Muscle layer of colon (tissue), 2 donors: ENCODE results near the gene RPS15.
"Not testable (repeated sequence)": the region's sequence is repeated elsewhere in the genome, so short reads cannot be mapped to it uniquely, and the experiment has no call there.

Experiments used
- H3K27ac ChIP-seq: one replicate; pipeline ENCODE4 v1.7.0; 2013; ENCODE audit warnings: low read depth, mild to moderate bottlenecking, low read length, moderate library complexity
- H3K27me3 ChIP-seq, 2 donors: one replicate each; pipeline ENCODE4 v1.7.0; 2013; ENCODE audit warnings: low read length in 2 of 2, mild to moderate bottlenecking in 2 of 2; ENCODE audit not compliant: insufficient read depth in 2 of 2, control insufficient read depth in 1 of 2
- H3K36me3 ChIP-seq: one replicate; pipeline ENCODE4 v1.7.0; 2013; ENCODE audit warnings: mild to moderate bottlenecking, low read length; ENCODE audit not compliant: insufficient read depth
- H3K4me1 ChIP-seq: one replicate; pipeline ENCODE4 v1.7.0; 2013; ENCODE audit warnings: mild to moderate bottlenecking, low read length; ENCODE audit not compliant: insufficient read depth
- H3K4me3 ChIP-seq, 2 donors: one replicate each; pipeline ENCODE4 v1.7.0; 2013; ENCODE audit warnings: low read length in 2 of 2, low read depth in 1 of 2, mild to moderate bottlenecking in 1 of 2, moderate library complexity in 1 of 2
- H3K9ac ChIP-seq: one replicate; pipeline ENCODE4 v1.7.0; 2013; ENCODE audit warnings: low read length
- H3K9me3 ChIP-seq: one replicate; pipeline ENCODE4 v1.7.0; 2013; ENCODE audit warnings: mild to moderate bottlenecking, low read length
- donor health status: abdominal sarcoma.
- donor health status: Adenocarcinoma of cecum.

The RPS15 gene

DNA sequence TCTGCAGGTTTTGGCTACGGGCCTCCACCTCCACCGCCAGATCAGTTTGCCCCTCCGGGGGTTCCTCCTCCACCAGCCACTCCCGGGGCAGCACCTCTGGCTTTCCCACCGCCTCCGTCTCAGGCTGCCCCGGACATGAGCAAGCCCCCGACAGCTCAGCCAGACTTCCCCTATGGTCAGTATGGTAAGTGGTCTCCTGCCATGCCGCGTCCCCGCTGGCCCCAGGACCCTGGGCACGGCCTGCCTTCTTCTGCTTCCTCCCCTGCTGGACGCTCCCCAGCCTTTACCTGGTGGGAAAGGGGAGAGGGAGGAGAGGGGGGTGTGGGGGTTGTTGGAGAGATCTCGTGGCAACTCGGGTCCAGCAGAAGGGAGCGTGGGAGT is 5.7 kb upstream of the RPS15 start:
- Histone ChIP-seq H3K27me3 (no peaks in the 10 kb centered on the region), H3K9ac (no peak overlapping the region), H3K27ac (no peak overlapping the region), H3K36me3 (peaks cover 52% of the 10 kb centered on the region), H3K9me3 (no peaks in the 10 kb centered on the region), H3K4me1 (no peaks in the 10 kb centered on the region), H3K4me3 (no peak overlapping the region)

DNA sequence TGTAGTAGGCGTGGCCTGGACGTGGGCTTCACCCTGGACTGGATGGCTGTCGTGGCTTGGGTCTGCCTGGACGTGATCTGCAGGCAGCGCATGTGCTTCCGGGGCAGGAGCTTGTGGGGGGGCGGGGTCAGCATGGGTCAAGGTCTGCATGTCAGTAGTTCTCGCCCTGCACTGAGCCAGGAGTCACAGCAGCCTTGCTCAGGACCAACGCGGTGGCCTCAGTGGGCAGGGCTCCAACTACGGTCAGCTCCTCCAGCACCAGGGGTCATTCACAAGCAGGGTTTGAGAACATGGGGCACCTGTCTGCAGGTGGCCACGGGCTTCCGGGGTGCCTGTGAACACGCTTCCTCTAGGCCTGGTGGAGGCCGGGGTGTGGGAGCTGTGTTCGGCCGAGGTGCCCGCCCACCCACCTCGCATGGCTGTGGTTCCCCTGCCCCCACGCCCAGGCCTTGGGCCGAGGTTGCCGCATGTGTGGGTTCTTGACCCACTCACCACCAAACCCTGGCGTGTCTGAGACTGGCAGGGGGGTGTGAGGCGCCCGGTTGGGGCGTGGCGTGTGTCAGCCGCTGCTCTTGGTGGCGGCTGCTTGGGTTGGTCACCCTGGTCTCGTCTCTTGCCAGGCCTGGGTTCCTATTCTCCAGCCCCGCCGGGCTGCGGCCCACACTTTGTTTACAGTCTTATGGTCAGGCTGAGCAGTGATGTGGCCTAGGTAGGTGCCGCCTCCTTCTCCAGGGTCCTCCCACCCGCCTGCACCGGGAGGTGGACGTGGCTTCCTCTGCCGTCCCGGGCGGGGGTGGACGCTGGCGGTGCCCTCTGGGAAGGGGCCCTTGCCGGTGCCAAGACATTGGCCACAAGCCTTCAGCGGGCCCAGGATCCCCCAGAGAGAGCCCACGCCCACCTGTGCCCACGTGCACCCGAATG is 4.8 kb upstream of the RPS15 start:
- Histone ChIP-seq H3K9me3 (no peaks in the 10 kb centered on the region), H3K9ac (no peak overlapping the region), H3K4me1 (peaks cover 5% of the 10 kb centered on the region), H3K36me3 (peaks cover 44% of the 10 kb centered on the region), H3K27me3 (no peaks in the 10 kb centered on the region), H3K27ac (no peak overlapping the region), H3K4me3 (no peak overlapping the region)

DNA sequence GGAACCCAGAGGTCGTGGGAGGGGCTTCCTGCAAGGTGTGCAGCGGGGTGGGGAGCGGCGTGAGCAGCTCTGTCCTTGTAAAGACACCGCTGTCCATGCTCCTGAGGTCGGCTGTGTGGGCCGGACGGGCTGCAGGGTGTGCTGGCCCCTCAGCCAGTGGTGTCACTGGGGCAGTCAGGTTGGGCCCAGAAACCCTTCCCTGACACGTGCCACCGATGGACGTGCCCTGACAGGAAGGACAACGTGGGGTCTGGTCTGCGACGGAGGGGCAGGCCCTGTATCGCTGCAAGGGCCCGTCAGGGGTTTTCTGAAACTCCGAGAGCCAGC is 4.2 kb upstream of the RPS15 start:
- Histone ChIP-seq H3K36me3 (peaks cover 37% of the 10 kb centered on the region), H3K9ac (no peak overlapping the region), H3K4me3 (no peak overlapping the region), H3K4me1 (peaks cover 5% of the 10 kb centered on the region), H3K9me3 (no peaks in the 10 kb centered on the region), H3K27ac (no peak overlapping the region), H3K27me3 (no peaks in the 10 kb centered on the region)

DNA sequence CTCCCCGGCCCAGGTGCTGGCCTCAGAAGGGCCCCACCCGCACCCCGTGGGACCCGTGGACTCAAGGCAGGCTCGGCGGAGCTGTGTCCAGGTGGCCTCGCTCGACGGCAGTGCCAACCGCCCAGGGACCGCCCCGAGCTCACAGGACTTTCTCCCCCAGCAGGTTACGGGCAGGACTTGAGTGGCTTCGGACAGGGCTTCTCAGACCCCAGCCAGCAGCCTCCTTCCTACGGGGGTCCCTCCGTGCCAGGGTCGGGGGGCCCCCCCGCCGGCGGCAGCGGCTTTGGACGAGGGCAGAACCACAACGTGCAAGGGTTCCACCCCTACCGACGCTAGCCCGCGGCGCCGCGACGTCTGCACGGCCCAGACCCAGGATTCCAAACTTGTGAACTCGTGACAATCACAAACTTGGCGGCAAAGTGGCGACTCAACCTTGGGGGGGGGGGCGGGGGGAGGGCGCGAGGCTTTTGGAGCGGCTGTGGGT is 3.6 kb upstream of the RPS15 start:
- Histone ChIP-seq H3K36me3 (peaks cover 34% of the 10 kb centered on the region), H3K4me1 (peaks cover 11% of the 10 kb centered on the region), H3K4me3 (no peak overlapping the region)

DNA sequence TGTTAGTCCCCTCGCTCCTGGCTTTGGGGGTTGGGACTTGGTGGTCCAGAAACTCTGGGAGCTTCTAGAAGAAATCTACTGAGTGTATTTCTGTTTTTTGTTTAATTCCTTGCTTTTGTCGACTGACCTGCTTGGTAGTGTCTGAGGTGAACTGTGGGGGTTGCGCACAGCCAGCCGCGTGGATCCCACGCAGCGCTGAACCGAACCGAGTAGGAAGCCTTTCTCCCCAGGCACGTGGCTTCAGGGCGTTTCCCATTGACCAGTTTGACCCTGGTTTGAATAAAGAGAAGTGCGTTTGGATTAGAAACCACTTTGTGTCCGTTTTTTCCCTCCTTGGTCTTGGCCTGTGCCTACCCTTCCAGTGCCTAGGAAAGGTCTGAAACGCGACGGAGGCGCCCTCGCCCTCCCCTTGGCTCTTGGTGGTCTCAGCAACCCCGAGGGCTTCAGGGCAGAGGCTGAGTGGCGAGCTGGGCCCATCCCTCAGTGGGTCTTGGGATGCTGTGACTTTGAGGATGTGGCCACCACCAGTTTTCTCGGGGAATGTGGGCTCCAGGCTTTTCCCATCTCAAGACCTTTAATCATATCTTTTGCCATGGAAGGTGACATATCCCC is 2.7 kb upstream of the RPS15 start:
- H3K4me3 ChIP-seq, result no peak overlapping the region
- peaks cover 13% of the 10 kb centered on the region for H3K4me1 ChIP-seq
- H3K27me3 ChIP-seq, result no peaks in the 10 kb centered on the region
- H3K36me3 ChIP-seq, result peaks cover 39% of the 10 kb centered on the region
- no peaks in the 10 kb centered on the region for H3K9me3 ChIP-seq
- H3K27ac ChIP-seq, result no peak overlapping the region
- no peak overlapping the region for H3K9ac ChIP-seq

More for the DNA sequence above, 3.6 kb upstream of the RPS15 start:
- no peaks in the 10 kb centered on the region for H3K27me3 ChIP-seq
- no peak overlapping the region for H3K27ac ChIP-seq
- H3K9me3 ChIP-seq, result no peaks in the 10 kb centered on the region
- H3K9ac ChIP-seq, result no peak overlapping the region

DNA sequence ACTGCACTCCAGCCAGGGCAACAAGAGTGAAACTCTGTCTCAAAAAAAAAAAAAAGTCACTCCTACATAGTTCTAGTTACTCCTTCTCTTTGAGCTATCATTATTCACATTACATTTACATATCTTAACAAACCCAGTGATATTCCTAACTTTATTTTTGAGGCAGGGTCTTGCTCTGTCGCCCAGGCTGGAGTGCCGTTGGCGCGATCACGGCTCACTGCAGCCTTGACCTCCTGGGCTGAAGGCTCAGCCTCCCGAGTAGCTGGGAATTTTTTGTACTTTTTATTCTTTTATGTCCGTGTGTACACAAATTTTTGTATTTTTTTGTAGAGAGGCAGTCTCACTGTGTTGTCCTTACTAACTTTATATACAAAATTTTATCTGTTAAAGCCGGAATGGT is 587 bp upstream of the RPS15 start:
- no peak overlapping the region for H3K27ac ChIP-seq
- no peak overlapping the region for H3K9ac ChIP-seq
- peak overlapping the region; percentile 13 to 32 for H3K4me3 ChIP-seq
- no peaks in the 10 kb centered on the region for H3K27me3 ChIP-seq
- peaks cover 38% of the 10 kb centered on the region for H3K36me3 ChIP-seq
- no peaks in the 10 kb centered on the region for H3K9me3 ChIP-seq
- peaks cover 13% of the 10 kb centered on the region for H3K4me1 ChIP-seq

DNA sequence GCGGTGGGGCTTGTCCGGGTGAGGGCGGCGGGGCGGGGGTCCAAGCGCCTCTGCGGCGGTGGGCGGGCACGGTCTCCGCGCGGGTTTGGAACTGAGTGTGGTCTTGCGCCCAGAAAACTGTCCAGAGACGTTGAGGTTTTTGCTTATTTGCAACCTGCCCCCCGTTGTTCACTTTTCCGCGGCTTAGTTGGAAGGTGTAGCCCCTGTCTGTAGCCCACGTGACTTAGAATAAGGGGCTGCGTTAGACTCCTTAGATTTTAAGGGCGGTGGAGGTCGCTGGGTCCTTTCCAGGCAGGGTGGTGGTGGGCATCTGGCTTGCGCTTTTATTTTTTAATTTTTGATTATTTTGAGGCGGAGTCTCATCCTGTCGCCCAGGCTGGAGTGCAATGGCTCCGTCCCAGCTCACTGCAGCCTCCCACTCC is 748 bp downstream of the RPS15 start:
- peaks cover 27% of the 10 kb centered on the region for H3K36me3 ChIP-seq
- H3K4me1 ChIP-seq, result peaks cover 13% of the 10 kb centered on the region
- peak overlapping the region; percentile 63 to 87 for H3K4me3 ChIP-seq
- H3K9me3 ChIP-seq, result no peaks in the 10 kb centered on the region
- peak overlapping the region; percentile 50 for H3K9ac ChIP-seq
- no peaks in the 10 kb centered on the region for H3K27me3 ChIP-seq
- H3K27ac ChIP-seq, result peak overlapping the region; percentile 91

DNA sequence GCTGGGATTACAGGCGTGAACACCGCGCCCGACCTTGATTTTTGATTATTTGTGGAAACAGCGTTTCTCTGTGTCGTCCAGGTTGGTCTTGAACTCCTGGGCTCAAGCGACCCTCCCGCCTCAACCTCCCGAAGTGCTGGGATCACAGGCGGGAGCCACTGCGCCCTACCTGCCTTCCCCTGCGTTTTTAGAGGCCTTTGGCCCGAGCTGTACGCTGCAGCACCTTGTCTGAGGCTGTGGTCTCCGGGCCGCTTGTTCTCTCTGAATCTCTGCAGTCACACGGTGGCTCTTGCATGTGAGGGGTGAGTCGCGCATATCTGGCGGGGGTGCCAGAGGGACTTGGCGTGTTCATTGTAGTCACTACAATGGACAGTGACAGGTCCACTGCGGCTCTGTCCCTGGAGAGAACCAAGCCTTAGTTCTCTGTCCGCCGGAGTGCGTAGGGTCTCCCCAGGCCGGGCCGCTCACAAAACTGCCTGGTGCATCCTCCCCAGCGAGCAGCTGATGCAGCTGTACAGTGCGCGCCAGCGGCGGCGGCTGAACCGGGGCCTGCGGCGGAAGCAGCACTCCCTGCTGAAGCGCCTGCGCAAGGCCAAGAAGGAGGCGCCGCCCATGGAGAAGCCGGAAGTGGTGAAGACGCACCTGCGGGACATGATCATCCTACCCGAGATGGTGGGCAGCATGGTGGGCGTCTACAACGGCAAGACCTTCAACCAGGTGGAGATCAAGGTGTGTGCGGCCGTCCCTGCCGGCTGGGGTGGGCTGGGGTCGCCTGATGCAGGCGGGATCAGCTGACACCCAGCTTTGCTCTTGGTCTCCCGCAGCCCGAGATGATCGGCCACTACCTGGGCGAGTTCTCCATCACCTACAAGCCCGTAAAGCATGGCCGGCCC is 1.6 kb downstream of the RPS15 start:
- H3K9me3 ChIP-seq, H3K27ac ChIP-seq, H3K27me3 ChIP-seq: not testable (repeated sequence)
- peak overlapping the region; percentile 63 to 87 for H3K4me3 ChIP-seq
- H3K36me3 ChIP-seq, result peaks cover 24% of the 10 kb centered on the region
- peaks cover 14% of the 10 kb centered on the region for H3K4me1 ChIP-seq
- H3K9ac ChIP-seq, result peak overlapping the region; percentile 50

DNA sequence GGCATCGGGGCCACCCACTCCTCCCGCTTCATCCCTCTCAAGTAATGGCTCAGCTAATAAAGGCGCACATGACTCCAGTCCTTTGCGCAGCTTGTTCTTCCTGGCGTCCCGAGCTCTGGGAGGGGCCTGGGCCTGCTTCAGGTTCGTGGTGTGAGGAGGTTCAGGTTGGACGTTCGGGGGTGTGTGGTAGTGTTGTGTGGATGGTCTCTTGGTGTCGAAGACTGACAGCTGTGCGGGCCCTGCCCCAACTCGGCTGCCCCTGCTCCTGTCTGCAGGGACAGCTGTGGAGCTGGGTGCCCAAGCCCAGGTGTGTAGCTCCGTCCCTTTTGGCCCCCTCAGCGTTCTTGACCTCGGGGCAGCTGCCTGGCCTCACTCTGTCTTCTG is 2.2 kb downstream of the RPS15 start:
- Histone ChIP-seq H3K27ac (no peak overlapping the region), H3K4me1 (peaks cover 20% of the 10 kb centered on the region), H3K36me3 (peaks cover 24% of the 10 kb centered on the region), H3K9ac (no peak overlapping the region), H3K9me3 (no peaks in the 10 kb centered on the region), H3K27me3 (peaks cover 0 to 5% of the 10 kb centered on the region in 2 donors), H3K4me3 (no peak overlapping the region)

DNA sequence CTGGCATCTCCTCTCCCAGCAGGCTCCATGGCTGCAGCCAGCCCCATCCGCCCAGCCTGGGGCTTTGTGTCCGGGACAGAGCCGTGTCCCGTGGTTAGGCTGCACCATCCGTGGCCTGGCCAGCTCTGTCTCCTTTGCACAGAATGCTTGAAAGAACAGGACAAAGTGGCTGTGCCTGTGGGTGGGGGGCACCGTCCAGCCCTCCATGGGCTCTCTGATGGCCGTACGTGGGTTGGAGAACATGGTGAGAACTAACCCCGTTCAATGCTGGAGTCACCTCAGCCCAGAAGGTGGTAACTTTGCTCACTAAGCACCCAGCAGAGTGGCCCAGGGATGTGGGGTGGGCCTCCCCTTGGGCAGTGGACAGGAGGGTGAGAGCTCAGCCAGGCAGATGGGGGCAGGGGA is 2.8 kb downstream of the RPS15 start:
- H3K9ac ChIP-seq, result no peak overlapping the region
- H3K4me1 ChIP-seq, result peaks cover 21% of the 10 kb centered on the region
- peaks cover 0 to 10% of the 10 kb centered on the region in 2 donors for H3K27me3 ChIP-seq
- H3K9me3 ChIP-seq, result no peaks in the 10 kb centered on the region
- peaks cover 24% of the 10 kb centered on the region for H3K36me3 ChIP-seq
- H3K4me3 ChIP-seq, result no peak overlapping the region
- H3K27ac ChIP-seq, result no peak overlapping the region
